ENCODE results near the gene PLAU. TPM values are rescaled to one million over a fixed set of nuclear protein-coding genes. Genes with fewer than 3 reads are reported as not detected.
A peak's percentile ranks its signal among the peaks of the same experiment; 100 is the strongest.

PLAU gene
- total and polyA plus RNA-seq, 9 of the 15 experiments (the other 6 are each of a cell fraction or from before 2014, with no cell fraction given) = 2.1 to 16.9 (median 3.3) TPM

GRCh38 chr10:73879296-73880173 lies 31.4 kb upstream of the PLAU start (continued):
- TF ChIP-seq SETDB1 (IDR thresholded peaks at IDR 0.05; ENCODE audit: low read length) (peak; percentile 31), ZNF3 (CRISPR knock-in tag; IDR thresholded peaks at IDR 0.05) (no peak), ARNT (IDR thresholded peaks at IDR 0.05) (peak; percentile 30 to 81; a peak in 1 of 4 replicates), HINFP (tag; conservative IDR thresholded peaks at IDR 0.05; ENCODE audit: low read depth) (no peak), NUFIP1 (IDR thresholded peaks at IDR 0.05; ENCODE audit: partially characterized antibody) (peak; percentile 68), NCOA2 (IDR thresholded peaks at IDR 0.05; ENCODE audit: partially characterized antibody in 2 of 2) (no peak), DMBX1 (CRISPR knock-in tag; IDR thresholded peaks at IDR 0.05; ENCODE audit: borderline replicate concordance) (peak; percentile 32; the same call in 1 of the 2 replicates), ELK3 (CRISPR knock-in tag; IDR thresholded peaks at IDR 0.05) (no peak), HNRNPH1 (optimal IDR thresholded peaks at IDR 0.05; ENCODE audit: low read depth, low read length) (no peak), ZNF224 (CRISPR knock-in tag; IDR thresholded peaks at IDR 0.05) (no peak), RFX1 (IDR thresholded peaks at IDR 0.05) (no peak), ZFP1 (CRISPR knock-in tag; IDR thresholded peaks at IDR 0.05) (no peak), FOSL1 (tag; conservative IDR thresholded peaks at IDR 0.05) (peak; percentile 81), TGIF2 (CRISPR knock-in tag; IDR thresholded peaks at IDR 0.05) (no peak), UBTF (IDR thresholded peaks at IDR 0.05; ENCODE audit: borderline replicate concordance in 1 of 2, low read depth in 2 of 2, low read length in 2 of 2) (0 out of 4 replicates have a peak, but pooled peaks of 1 of the 2 experiments have one; percentile 49), GABPB1 (CRISPR knock-in tag; IDR thresholded peaks at IDR 0.05) (peak; percentile 92), ZBTB9 (CRISPR knock-in tag; IDR thresholded peaks at IDR 0.05) (no peak), ZNF695 (CRISPR knock-in tag; IDR thresholded peaks at IDR 0.05) (no peak), USF2 (CRISPR knock-in tag; IDR thresholded peaks at IDR 0.05) (no peak), EHMT2 (IDR thresholded peaks at IDR 0.05) (no peak), MXI1 (IDR thresholded peaks at IDR 0.05; ENCODE audit: low read depth, low read length) (0 out of 2 replicates have a peak, but pooled peaks have one; percentile 61)

All from K562 (cell line).